HG03025 (cell line): ENCODE data around the gene PSME3IP1.

Experiments used
- ATAC-seq: cut with Tn5 transposase; IDR thresholded peaks from one replicate; pipeline ENCODE4 v1.9.1; 2021; ENCODE audit warnings: mild to moderate bottlenecking, moderate library complexity; ENCODE audit not compliant: unreplicated experiment, low FRiP score

PSME3IP1 gene

DNA sequence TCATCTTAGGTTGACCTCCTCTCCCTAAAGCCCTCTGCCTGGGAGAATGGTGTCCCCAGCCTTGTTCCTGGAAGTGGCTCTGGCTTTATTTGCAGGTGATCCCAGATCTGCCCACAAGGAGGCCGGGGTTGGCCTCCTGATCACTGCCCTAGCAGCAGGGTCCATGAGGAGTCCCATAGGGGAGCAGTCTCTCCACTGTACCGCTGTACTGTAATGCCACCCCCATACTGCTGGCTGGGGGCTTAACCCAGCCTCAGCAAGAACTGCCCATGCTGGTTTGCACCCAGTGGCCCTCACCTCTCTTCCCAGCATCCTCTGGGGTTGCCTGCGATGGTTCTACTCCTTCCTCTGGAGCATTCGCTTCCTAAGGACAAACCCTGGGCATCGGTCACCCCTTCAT lies 39.1 kb downstream of the PSME3IP1 start:
- ATAC-seq: no peak

- no peak for ATAC-seq
These were observed 39.7 kb downstream of the PSME3IP1 start for GRCh38 chr16:57146040-57146647.

- ATAC-seq: no peak
These were observed 40.5 kb downstream of the PSME3IP1 start for GRCh38 chr16:57145046-57146021.

DNA sequence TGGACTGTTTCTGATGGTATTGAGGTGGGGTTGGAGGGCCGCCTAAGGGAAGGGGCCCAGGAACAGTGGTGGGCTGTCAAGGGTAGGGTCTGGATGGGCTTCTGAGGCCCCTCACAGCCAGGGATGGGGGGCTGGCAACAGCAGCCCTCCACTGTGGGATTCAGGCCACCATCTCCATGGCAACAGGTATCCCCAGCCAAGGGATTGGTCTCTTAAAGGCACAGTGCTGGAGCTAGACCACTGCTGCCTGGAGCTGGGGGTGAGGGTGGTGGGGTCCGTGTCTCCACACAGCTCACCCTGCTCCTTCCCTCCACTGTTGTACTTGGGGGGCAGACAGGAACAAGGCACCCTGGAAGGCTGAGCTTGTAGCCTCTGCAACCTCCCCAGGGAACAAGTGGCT lies 41.8 kb downstream of the PSME3IP1 start:
- ATAC-seq: no peak

DNA sequence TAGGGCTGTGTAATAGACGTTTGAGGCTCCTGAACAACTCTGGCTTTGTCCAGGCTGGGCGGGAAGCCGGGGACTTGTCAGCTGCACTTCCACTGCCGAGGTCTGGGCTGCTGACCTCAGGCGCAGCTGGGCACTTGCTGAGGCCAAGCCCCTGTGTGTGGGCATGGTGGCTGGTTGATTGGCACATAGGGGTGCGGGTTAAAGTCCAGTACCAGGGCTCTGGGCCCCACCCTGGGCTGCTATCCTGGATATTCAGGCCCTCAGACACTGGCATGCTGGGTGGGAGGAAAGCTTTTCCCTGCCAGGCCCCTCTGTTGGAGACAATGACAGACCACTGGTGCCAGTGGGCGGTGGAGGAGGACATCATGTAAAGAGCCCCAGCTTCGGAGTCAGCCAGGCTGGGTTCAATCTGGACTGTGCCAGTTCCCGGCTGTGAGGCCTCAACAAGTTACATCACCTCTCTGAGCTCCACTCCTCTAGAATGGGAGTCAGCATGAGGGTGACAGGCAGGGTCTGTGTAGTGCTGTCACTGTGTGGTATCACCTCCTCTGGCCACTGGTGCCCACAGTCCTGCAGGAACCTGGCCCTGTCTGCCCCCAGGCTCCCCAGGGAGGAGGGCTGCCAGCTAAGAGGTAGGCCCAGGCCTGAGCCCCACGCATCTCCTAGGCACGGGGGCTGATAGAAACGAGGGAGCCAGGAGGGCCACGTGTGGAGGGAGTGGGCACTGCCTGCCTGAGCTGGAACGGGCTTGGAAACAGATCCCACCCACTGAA lies 42.5 kb downstream of the PSME3IP1 start:
- no peak for ATAC-seq

- no peak for ATAC-seq
These were observed 43.8 kb downstream of the PSME3IP1 start for GRCh38 chr16:57141822-57142631.

- ATAC-seq: no peak
These were observed 44.7 kb downstream of the PSME3IP1 start for GRCh38 chr16:57140931-57141668.

- no peak for ATAC-seq
These were observed 47.4 kb downstream of the PSME3IP1 start for GRCh38 chr16:57138281-57138935.

DNA sequence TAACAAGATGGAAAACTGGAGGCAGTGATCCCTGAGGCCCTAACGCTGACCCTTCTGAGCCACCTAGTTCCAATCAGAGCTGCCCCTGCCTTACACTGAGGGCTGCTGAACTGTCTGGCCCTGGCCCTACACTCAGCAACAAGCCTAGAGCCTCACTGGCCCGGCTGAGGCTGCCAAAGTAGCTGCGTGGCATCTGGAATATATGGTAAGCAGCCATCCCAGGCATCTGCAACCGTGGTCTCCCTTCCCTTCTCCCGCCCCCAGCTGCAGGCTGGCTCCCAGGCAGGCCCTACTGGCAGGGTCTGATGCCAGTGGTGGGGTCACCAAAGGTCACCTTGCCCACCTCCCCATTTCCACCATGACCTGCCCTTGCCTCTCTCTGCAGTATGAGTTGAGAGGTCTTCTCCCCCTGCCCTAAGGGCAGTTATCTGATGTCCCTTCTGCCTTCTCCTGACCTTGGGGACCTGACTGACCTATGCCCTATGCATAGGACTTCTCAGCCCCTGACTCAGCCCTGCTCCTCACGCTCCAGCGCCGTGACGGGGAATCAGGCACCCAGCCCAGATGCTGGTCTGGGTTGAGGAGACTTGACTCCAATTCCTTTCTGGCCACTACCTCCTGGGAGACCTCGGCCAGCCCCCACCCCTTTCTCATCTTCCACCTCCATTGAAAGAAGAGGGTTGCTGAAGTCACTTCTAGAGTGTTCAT lies 48.1 kb downstream of the PSME3IP1 start:
- no peak for ATAC-seq

DNA sequence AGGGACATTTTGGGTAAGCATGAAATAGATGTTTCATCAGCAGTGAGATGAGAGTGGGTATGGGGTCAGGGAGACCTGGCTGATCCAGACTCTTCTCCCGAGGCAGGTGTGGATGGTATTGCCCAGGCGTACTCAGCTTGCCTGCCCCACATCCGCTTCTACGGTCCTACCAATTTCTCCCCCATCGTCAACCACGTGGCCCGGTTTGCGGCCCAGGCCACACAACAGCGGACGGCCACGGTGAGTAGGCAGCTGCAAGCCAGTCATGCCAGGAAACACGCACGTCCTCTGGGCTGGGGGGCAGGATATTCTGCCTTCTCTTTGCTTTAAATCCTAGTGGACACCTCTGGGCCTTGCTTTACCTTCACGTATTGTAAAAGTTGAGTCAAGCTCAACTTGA lies 48.8 kb downstream of the PSME3IP1 start:
- no peak for ATAC-seq

DNA sequence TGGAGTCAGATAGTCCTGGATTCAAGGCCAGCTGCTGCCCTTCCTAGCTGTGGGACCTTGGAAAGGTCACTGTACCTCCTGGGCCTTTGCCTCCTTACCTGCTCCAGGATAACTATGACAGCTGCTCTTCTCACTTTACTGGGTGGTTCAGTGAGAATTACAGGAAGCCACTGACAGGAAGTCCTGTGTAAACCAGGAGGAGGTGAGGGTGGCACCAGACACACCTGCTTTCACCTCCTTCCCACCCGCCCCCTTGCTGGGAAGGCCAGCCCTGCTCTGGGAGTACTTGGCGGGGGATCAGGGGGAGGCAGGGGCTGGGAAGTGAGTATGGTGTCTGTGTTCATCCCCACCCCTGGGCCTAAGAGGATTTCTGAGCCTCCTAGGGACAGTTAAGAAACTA lies 50.9 kb downstream of the PSME3IP1 start:
- no peak for ATAC-seq

- ATAC-seq: no peak
These were observed 52.0 kb downstream of the PSME3IP1 start for GRCh38 chr16:57133886-57134285.

GRCh38 chr16:57133031-57133430 lies 52.8 kb downstream of the PSME3IP1 start:
- ATAC-seq: no peak

GRCh38 chr16:57132470-57132869 lies 53.4 kb downstream of the PSME3IP1 start:
- no peak for ATAC-seq

DNA sequence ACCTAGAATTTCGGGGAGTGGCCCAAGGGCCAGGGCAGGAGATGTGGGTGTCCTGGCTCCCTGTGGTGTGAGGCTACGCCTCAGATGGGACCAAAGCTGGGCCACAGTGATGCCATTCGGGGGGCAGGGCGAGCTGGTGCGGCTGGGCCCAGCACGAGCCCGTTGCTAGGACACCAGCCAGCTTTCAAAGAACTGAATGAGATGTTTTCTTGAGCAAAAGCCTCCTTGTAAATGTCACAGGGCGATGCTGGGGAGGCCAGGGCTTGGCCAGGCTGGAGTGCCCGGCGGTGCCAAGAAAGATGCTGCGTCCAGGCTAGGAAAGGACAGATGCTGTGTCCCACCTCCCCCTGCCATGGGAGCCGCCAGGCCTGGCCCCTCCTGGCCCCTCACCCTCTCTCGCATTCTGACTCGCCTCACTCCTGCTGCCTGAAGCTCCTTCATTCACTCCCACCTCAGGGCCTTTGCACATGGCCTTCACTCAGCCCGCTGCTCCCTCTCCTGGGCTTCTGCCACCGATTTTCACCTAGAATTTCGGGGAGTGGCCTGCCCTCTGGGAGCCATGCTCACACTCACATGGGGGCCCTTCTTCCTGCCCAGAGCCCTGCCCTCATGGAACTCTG lies 54.4 kb downstream of the PSME3IP1 start:
- ATAC-seq: no peak

GRCh38 chr16:57130950-57131321 lies 54.9 kb downstream of the PSME3IP1 start:
- no peak for ATAC-seq

DNA sequence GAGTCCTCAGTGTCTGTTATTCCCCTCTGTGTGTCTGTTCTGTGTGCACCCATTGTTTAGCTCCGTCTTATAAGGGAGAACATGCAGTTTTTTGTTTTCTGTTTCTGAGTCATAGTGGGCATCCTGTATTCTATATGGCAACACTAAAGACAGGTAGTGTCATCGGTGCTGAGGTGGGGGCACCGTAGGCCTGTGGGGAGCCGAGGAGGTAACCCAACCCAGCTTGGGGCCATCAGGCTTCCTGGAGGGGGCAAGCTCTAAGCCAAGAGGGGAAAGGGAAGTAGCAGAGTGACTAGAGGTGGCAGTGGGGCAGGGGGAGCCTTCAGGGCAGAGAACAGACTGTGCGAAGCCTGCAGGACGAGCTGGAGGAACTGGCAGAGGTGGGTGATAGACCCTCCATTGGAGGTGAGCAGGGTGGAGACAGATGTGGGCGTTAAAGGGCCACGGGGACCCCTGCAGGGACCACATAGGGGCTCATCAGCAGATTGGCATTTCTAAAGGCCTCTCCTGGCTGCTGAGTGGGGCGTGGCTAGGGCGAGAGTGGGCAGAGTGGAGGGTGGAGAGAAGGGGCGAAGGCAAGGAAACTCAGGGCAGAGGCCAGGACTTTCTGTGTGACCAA lies 57.0 kb downstream of the PSME3IP1 start:
- no peak for ATAC-seq

DNA sequence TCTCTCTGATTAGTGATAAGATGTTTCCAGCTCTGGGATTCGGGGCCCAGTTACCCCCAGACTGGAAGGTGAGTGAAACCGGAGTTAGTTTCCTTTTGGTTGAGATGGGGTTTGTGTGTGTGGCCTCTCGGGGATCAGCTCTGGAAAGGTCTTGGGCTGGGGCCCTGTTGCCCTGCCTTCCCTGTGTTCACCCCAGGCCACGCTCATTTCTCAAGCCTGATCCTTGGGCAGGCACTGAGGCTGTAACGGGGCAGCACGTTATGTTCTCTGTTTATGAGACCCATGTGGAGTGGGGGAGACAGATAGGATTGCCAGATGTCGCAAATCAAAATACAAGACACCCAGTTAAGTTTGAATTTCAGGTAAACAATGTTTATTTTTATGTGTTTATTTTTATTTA lies 58.0 kb downstream of the PSME3IP1 start:
- ATAC-seq: no peak
